Measurements from ENCODE around the gene CCDC149. TPM values are rescaled to one million over a fixed set of nuclear protein-coding genes. Genes with fewer than 3 reads are reported as not detected.
A peak's percentile ranks its signal among the peaks of the same experiment; 100 is the strongest.

CCDC149 gene
- total and polyA plus RNA-seq, 9 of the 15 experiments (the other 6 are each of a cell fraction or from before 2014, with no cell fraction given): 0.04 to 0.18 TPM; not detected in 7

GRCh38 chr4:24805566-24805965 lies 107.3 kb downstream of the CCDC149 start (continued):
- TF ChIP-seq MGA (IDR thresholded peaks at IDR 0.05): peak; percentile 58
- no peak for TF ChIP-seq POLR2H (tag; IDR thresholded peaks at IDR 0.05; ENCODE audit: low read depth)
- 0 out of 2 replicates have a peak, but pooled peaks have one; percentile 26 for TF ChIP-seq MAFK (IDR thresholded peaks at IDR 0.05; ENCODE audit: low read length)
- peak; percentile 63 for TF ChIP-seq ARID1B (IDR thresholded peaks at IDR 0.05)
- no peak for TF ChIP-seq ARID3A (IDR thresholded peaks at IDR 0.05; ENCODE audit: borderline replicate concordance, low read depth, low read length)
- TF ChIP-seq ZNF318 (IDR thresholded peaks at IDR 0.05; ENCODE audit: borderline replicate concordance in 1 of 2, low read depth in 1 of 2): no peak
